SK-N-MC (cell line): ENCODE measurements around the gene ZNF831.

Experiments
- EZH2 ChIP-seq: fragments of 200-600 bp; sonication (generic); IDR thresholded peaks from one replicate; pipeline ENCODE4 v1.6.1; 2017; ENCODE audit warnings: antibody characterized with exemption
- POLR2AphosphoS5 ChIP-seq: IDR thresholded peaks from 2 replicates; pipeline ENCODE4 v1.6.1; 2012; ENCODE audit warnings: mild to moderate bottlenecking, low read depth, low read length, borderline replicate concordance

GRCh38 chr20:59144831-59145196 lies 18.8 kb upstream of the ZNF831 start:
- TF ChIP-seq POLR2AphosphoS5 (no peak), EZH2 (no peak)
